ENCODE data around the gene OPRD1.

The OPRD1 gene

DNA sequence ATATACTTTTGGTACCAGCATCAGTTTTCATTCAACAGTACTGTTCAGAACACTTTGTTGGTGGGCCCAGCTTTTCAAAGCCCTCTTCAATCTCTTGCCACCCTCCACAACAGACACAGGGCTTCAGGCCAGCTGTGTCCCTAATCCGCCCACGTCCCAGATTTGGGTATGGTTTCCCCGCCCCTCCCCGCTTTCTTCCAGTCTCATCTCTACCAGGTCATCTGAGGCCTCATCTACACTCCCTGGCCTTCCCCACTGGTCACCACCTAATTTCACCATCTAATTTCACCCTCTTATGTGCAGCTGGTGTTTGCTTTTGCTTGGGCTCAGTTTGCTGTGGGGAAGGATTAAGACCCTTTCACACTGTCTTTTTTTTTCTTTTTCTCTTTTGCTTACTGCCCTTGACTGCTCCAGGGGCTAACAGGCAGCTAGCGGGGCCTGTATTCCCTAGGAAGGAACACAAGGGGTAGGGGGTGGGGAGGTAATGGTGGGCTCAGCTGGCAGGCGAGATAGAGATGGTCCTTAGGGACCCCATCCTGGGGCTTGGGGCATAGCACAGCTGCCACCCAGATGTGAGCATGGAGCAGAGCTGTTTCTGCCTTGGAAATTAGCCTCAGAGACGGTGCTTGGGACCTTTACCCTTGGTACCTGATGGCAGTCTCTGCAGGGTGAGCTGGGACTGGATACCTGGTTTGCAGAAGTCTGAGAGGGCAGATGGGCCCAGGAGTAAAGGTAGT is 98.6 kb downstream of the OPRD1 start:
- DNase-seq (ENCODE audit: low spot score) = no peak
- in situ Hi-C loops (cut with MboI; ENCODE audit: low sequenced_read_pairs, unreplicated experiment) = no loop called here

GRCh38 chr1:28913786-28914227 is 101.8 kb downstream of the OPRD1 start:
- in situ Hi-C loops (cut with MboI; ENCODE audit: low sequenced_read_pairs, unreplicated experiment) = no loop called here
- TF ChIP-seq, protein P1, sequence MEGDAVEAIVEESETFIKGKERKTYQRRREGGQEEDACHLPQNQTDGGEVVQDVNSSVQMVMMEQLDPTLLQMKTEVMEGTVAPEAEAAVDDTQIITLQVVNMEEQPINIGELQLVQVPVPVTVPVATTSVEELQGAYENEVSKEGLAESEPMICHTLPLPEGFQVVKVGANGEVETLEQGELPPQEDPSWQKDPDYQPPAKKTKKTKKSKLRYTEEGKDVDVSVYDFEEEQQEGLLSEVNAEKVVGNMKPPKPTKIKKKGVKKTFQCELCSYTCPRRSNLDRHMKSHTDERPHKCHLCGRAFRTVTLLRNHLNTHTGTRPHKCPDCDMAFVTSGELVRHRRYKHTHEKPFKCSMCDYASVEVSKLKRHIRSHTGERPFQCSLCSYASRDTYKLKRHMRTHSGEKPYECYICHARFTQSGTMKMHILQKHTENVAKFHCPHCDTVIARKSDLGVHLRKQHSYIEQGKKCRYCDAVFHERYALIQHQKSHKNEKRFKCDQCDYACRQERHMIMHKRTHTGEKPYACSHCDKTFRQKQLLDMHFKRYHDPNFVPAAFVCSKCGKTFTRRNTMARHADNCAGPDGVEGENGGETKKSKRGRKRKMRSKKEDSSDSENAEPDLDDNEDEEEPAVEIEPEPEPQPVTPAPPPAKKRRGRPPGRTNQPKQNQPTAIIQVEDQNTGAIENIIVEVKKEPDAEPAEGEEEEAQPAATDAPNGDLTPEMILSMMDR (IDR thresholded peaks at IDR 0.05; ENCODE audit: borderline replicate concordance, control extremely low read depth, extremely low read depth, insufficient read depth, missing control alignments) = no peak
- DNase-seq (ENCODE audit: low spot score) = no peak

More for the DNA sequence above, 98.6 kb downstream of the OPRD1 start:
- TF ChIP-seq, protein P1 (IDR thresholded peaks at IDR 0.05; ENCODE audit: borderline replicate concordance, control extremely low read depth, extremely low read depth, insufficient read depth, missing control alignments) = no peak

- TF ChIP-seq, protein P1 (IDR thresholded peaks at IDR 0.05; ENCODE audit: borderline replicate concordance, control extremely low read depth, extremely low read depth, insufficient read depth, missing control alignments) = no peak
- DNase-seq (ENCODE audit: low spot score) = peak; percentile 98
- in situ Hi-C loops (cut with MboI; ENCODE audit: low sequenced_read_pairs, unreplicated experiment) = no loop called here
These were observed 102.5 kb downstream of the OPRD1 start, which contains the start of gene EPB41 for GRCh38 chr1:28914228-28915030. Gene EPB41, plus strand, starts transcription at chr1:28914569. Its CDS starts 72,869 bp downstream, at chr1:28987438.

DNA sequence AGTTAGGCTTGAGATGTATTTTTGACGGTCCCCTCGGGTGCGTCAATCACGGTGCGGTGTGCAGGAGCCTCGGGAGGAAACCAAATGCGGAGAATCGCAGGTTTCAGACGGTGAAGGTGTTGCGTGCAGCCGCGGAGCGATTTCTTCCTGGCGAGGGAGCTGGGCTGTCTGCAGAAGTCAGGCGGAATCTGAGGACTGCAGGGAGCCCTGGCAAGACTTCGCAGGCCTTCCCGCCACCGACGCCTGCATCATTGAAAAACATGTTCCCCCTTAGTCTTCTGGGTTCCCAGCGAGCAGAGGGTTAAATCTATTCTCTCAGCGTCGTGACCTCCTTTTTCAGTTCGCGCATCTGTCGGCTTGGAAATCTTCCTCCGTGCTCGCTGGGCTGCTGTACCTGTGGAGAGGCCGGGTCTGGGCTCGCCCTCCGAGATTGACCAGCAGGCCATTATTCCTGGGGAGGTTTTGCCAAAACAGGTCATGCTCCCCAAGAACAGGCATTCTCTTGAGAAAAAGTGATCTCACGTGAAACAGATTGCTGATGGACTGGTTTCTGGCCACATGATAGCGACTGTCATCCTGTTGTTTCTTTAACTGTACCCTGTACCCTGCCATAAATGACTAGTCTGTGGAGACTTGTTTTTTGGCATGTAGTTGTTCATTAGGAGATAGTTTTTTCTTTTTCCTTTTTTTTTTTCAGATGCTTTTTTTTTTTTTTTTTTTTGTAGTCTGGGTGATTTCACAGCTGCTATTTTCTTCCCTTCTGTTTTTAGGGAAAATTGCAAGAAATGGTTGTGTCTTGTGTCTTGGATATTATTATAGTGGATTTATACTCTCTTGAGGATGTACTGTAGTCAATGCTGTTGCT is 103.3 kb downstream of the OPRD1 start:
- in situ Hi-C loops (cut with MboI; ENCODE audit: low sequenced_read_pairs, unreplicated experiment) = no loop called here
- TF ChIP-seq, protein P1 (IDR thresholded peaks at IDR 0.05; ENCODE audit: borderline replicate concordance, control extremely low read depth, extremely low read depth, insufficient read depth, missing control alignments) = no peak
- peak; percentile 44 for DNase-seq (ENCODE audit: low spot score)

GRCh38 chr1:28917757-28918118 is 105.8 kb downstream of the OPRD1 start:
- TF ChIP-seq, protein P1 (IDR thresholded peaks at IDR 0.05; ENCODE audit: borderline replicate concordance, control extremely low read depth, extremely low read depth, insufficient read depth, missing control alignments) = no peak
- in situ Hi-C loops (cut with MboI; ENCODE audit: low sequenced_read_pairs, unreplicated experiment) = no loop called here
- no peak for DNase-seq (ENCODE audit: low spot score)
